HAP-1 (cell line): Measurements from ENCODE around the gene MAPK11.
A peak's percentile ranks its signal among the peaks of the same experiment; 100 is the strongest.

Experiments used
- DNase-seq, 2 experiments: peaks; one replicate each; pipeline ENCODE4 v3.0.0-alpha.2; 2016 to 2020; ENCODE audit warnings: low spot score in 2 of 2
- H3K27me3 ChIP-seq: fragments of 250-450 bp; sonication (Bioruptor Pico); 2 replicates; pipeline ENCODE4 v1.5.1; 2020; ENCODE audit warnings: low read depth, mild to moderate bottlenecking, moderate library complexity
- H3K36me3 ChIP-seq: fragments of 250-450 bp; sonication (Bioruptor Pico); replicated peaks from 2 replicates; pipeline ENCODE4 v1.5.1; 2020; ENCODE audit warnings: mild to moderate bottlenecking
- H3K4me1 ChIP-seq: fragments of 250-450 bp; sonication (Bioruptor Pico); 2 replicates; pipeline ENCODE4 v1.5.1; 2020; ENCODE audit warnings: mild to moderate bottlenecking
- H3K4me3 ChIP-seq: fragments of 250-450 bp; sonication (Bioruptor Pico); 2 replicates; pipeline ENCODE4 v1.5.1; 2020; ENCODE audit warnings: mild to moderate bottlenecking, moderate library complexity
- H3K9me3 ChIP-seq: fragments of 250-450 bp; sonication (Bioruptor Pico); 2 replicates; pipeline ENCODE4 v1.5.1; 2020; ENCODE audit warnings: mild to moderate bottlenecking, moderate library complexity
- in situ Hi-C: fragments of 300-500 bp; cut with MboI; formaldehyde crosslinking; loops from 3 replicates; pipeline ENCODE4 v1.14.3; 2020; ENCODE audit warnings: low sequenced_read_pairs, inconsistent platforms, mixed read lengths

Gene MAPK11

GRCh38 chr22:50226063-50226874, 43.9 kb downstream of the MAPK11 start:
- peaks cover 42% of the 10 kb centered on the region for H3K36me3 ChIP-seq
- H3K4me1 ChIP-seq: no peaks in the 10 kb centered on the region
- no peak overlapping the region for H3K4me3 ChIP-seq
- H3K27me3 ChIP-seq: no peaks in the 10 kb centered on the region
- no peaks in the 10 kb centered on the region for H3K9me3 ChIP-seq
- in situ Hi-C loops: no loop called here
- no peak for DNase-seq

GRCh38 chr22:50225200-50225969, 44.8 kb downstream of the MAPK11 start:
- no peak overlapping the region for H3K4me3 ChIP-seq
- no peaks in the 10 kb centered on the region for H3K9me3 ChIP-seq
- in situ Hi-C loops: no loop called here
- H3K36me3 ChIP-seq: peaks cover 45% of the 10 kb centered on the region
- no peak for DNase-seq
- H3K27me3 ChIP-seq: no peaks in the 10 kb centered on the region
- no peaks in the 10 kb centered on the region for H3K4me1 ChIP-seq

- in situ Hi-C loops: no loop called here
Measured at GRCh38 chr22:50224071-50224470, 46.1 kb downstream of the MAPK11 start.

GRCh38 chr22:50222508-50222907, 47.7 kb downstream of the MAPK11 start:
- Histone ChIP-seq H3K4me3 (no peak overlapping the region), H3K9me3 (no peaks in the 10 kb centered on the region), H3K4me1 (no peaks in the 10 kb centered on the region), H3K36me3 (peaks cover 64% of the 10 kb centered on the region), H3K27me3 (no peaks in the 10 kb centered on the region)
- DNase-seq: no peak
- in situ Hi-C loops: no loop called here

More at GRCh38 chr22:50224071-50224470, 46.1 kb downstream of the MAPK11 start:
- DNase-seq: no peak
- no peaks in the 10 kb centered on the region for H3K27me3 ChIP-seq
- no peaks in the 10 kb centered on the region for H3K9me3 ChIP-seq
- H3K36me3 ChIP-seq: peaks cover 49% of the 10 kb centered on the region
- no peak overlapping the region for H3K4me3 ChIP-seq
- H3K4me1 ChIP-seq: no peaks in the 10 kb centered on the region

- DNase-seq: no peak
- peaks cover 73% of the 10 kb centered on the region for H3K36me3 ChIP-seq
- no peaks in the 10 kb centered on the region for H3K27me3 ChIP-seq
- no peak overlapping the region for H3K4me3 ChIP-seq
- no peaks in the 10 kb centered on the region for H3K9me3 ChIP-seq
- in situ Hi-C loops: no loop called here
- H3K4me1 ChIP-seq: no peaks in the 10 kb centered on the region
Measured at GRCh38 chr22:50221410-50222300, 48.5 kb downstream of the MAPK11 start.

GRCh38 chr22:50220603-50221409, 49.4 kb downstream of the MAPK11 start:
- peaks cover 78% of the 10 kb centered on the region for H3K36me3 ChIP-seq
- no peak for DNase-seq
- no peaks in the 10 kb centered on the region for H3K4me1 ChIP-seq
- no peaks in the 10 kb centered on the region for H3K27me3 ChIP-seq
- H3K9me3 ChIP-seq: no peaks in the 10 kb centered on the region
- H3K4me3 ChIP-seq: no peak overlapping the region
- in situ Hi-C loops: no loop called here

- peaks cover 81% of the 10 kb centered on the region for H3K36me3 ChIP-seq
- no peak for DNase-seq
- no peaks in the 10 kb centered on the region for H3K4me1 ChIP-seq
- in situ Hi-C loops: no loop called here
- no peaks in the 10 kb centered on the region for H3K27me3 ChIP-seq
- H3K4me3 ChIP-seq: no peak overlapping the region
- H3K9me3 ChIP-seq: no peaks in the 10 kb centered on the region
Measured at GRCh38 chr22:50219800-50220602, 50.2 kb downstream of the MAPK11 start.

GRCh38 chr22:50218996-50219727, 51.0 kb downstream of the MAPK11 start:
- DNase-seq: peak; percentile 29 to 71
- H3K36me3 ChIP-seq: peaks cover 85% of the 10 kb centered on the region
- in situ Hi-C loops: no loop called here

GRCh38 chr22:50218153-50218995, 51.8 kb downstream of the MAPK11 start:
- Histone ChIP-seq H3K36me3 (peaks cover 88% of the 10 kb centered on the region), H3K27me3 (no peaks in the 10 kb centered on the region), H3K4me1 (no peaks in the 10 kb centered on the region), H3K4me3 (no peak overlapping the region), H3K9me3 (no peaks in the 10 kb centered on the region)
- no peak for DNase-seq
- in situ Hi-C loops: no loop called here

More at GRCh38 chr22:50218996-50219727, 51.0 kb downstream of the MAPK11 start:
- Histone ChIP-seq H3K4me3 (no peak overlapping the region), H3K27me3 (no peaks in the 10 kb centered on the region), H3K9me3 (no peaks in the 10 kb centered on the region), H3K4me1 (no peaks in the 10 kb centered on the region)

GRCh38 chr22:50217543-50218152, 52.5 kb downstream of the MAPK11 start:
- DNase-seq: no peak
- no peaks in the 10 kb centered on the region for H3K27me3 ChIP-seq
- H3K4me1 ChIP-seq: no peaks in the 10 kb centered on the region
- no peaks in the 10 kb centered on the region for H3K9me3 ChIP-seq
- peaks cover 88% of the 10 kb centered on the region for H3K36me3 ChIP-seq
- H3K4me3 ChIP-seq: no peak overlapping the region
- in situ Hi-C loops: no loop called here
